GM13977 (cell line): ENCODE results near the gene TEX22.

Source experiments
- DNase-seq: peaks from one replicate; pipeline ENCODE4 v3.0.0; 2012; ENCODE audit warnings: low spot score
- in situ Hi-C: fragments of 300-500 bp; cut with MboI; formaldehyde crosslinking; loops from one replicate; pipeline ENCODE4 v1.12.0; 2022; ENCODE audit warnings: low sequenced_read_pairs, low pct_unique_long_range_greater_than_20kb, mixed read lengths, inconsistent platforms; ENCODE audit not compliant: unreplicated experiment
- TF ChIP-seq, protein P1 (sequence below): IDR thresholded peaks from 2 replicates; pipeline ENCODE4 v1.5.1; 2012; ENCODE audit warnings: mild to moderate bottlenecking, control low read depth; ENCODE audit not compliant: insufficient read depth; ENCODE audit errors: extremely low read depth, missing control alignments

TEX22 gene, protein sequence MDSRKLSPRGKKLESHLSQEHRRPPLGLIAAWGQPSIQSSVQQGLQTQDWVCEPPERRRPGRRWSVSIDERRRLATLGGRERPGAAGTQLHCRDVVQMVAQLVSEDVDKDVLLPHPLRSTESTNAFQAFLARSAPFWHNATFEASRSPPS

GRCh38 chr14:105398044-105398725 lies at the start of gene TEX22:
Gene TEX22 (plus strand): TSS chr14:105398538. CDS start chr14:105399341, 803 bp downstream.
- TF ChIP-seq, protein P1, sequence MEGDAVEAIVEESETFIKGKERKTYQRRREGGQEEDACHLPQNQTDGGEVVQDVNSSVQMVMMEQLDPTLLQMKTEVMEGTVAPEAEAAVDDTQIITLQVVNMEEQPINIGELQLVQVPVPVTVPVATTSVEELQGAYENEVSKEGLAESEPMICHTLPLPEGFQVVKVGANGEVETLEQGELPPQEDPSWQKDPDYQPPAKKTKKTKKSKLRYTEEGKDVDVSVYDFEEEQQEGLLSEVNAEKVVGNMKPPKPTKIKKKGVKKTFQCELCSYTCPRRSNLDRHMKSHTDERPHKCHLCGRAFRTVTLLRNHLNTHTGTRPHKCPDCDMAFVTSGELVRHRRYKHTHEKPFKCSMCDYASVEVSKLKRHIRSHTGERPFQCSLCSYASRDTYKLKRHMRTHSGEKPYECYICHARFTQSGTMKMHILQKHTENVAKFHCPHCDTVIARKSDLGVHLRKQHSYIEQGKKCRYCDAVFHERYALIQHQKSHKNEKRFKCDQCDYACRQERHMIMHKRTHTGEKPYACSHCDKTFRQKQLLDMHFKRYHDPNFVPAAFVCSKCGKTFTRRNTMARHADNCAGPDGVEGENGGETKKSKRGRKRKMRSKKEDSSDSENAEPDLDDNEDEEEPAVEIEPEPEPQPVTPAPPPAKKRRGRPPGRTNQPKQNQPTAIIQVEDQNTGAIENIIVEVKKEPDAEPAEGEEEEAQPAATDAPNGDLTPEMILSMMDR: peak; percentile 33
- peak; percentile 98 for DNase-seq
- in situ Hi-C loops: no loop called here

- TF ChIP-seq, protein P1: no peak
- in situ Hi-C loops: no loop called here
Measured at GRCh38 chr14:105348945-105349699, 49.2 kb upstream of the TEX22 start.

DNA sequence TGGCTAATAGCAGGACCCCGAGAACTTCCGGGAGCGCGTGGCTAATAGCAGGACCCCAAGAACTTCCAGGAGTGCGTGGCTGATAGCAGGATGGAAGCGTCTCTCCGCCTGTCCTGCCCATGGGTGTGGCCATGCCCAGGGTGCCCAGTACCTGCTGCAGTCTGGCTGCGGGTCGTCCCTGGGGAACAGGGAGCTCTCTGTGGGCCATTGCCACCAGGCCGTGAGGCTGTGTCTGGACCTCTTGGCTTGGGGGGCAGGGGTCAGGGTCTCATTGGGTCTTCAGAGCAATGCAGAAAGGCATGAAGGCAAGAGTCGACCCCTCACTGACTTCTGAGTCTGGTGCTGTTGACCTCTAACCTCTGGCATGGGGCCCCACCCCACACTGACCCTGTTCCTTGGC lies 48.3 kb upstream of the TEX22 start:
- TF ChIP-seq, protein P1: no peak
- in situ Hi-C loops: no loop called here
- DNase-seq: no peak

More at GRCh38 chr14:105348945-105349699, 49.2 kb upstream of the TEX22 start:
- DNase-seq: no peak

DNA sequence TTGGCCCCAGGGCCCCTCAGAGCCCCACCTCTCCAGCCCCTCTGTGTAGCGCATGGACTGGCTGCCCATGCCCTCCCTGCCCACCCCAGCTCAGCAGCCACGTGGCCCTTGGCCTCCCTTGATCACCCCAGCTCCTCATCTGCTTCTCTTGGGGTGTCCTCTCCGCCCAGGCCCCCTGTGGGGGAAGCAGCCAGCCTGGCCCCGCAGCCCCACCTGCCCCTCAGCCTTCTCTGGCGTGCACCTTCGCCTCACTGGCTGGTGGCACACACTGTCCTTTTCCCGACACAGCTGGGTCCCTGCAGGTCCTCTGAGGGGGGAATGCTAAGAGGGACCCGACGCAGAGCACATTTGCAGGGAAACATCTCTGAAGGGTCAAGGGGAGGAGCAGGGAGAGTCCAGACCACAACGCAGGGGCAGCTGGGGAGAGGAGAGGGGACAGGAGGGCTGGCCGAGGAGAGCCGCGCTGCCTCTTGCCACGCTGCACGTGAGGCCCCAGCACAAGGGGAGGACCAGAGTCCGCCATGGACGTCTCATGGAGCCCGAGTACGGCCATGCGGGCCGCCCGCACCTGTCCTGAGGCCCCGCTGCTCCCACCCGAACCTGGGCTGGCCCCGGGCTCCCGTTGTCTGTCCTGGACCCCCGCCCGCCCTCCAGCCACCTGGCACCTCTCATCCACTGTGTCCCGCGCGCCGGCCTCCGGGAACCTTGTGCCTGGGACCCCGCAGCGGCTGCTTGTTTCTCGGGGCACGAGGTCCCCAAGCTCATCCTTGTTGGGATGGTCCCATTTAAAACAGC lies 47.7 kb upstream of the TEX22 start:
- TF ChIP-seq, protein P1: no peak
- DNase-seq: no peak
- in situ Hi-C loops: no loop called here

DNA sequence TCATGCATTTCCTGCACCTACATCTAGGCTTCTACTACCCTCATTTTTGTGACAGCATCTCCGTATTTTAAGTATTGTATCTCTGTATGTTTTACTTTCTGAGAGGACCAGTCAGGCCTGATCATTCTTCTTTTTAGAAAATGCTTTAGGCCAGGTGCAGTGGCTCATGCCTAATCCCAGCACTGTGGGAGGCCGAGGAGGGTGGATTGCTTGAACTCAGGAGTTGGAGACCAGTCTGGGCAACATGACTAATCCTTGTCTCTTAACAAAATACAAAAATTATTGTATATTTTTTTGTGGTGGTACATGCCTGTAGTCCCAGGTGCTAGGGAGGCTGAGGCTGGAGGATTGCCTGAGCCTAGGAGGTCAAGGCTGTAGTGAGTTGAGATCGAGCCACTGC lies 46.9 kb upstream of the TEX22 start:
- in situ Hi-C loops: no loop called here
- TF ChIP-seq, protein P1: no peak
- no peak for DNase-seq
